Activated naive CD4-positive, alpha-beta T cell treated with anti-CD3 and anti-CD28 coated beads for 36 hours (primary cell): ENCODE measurements around the gene TMEM14B. TPM values are rescaled to one million over a fixed set of nuclear protein-coding genes. Genes with fewer than 3 reads are reported as not detected.
"Not testable (repeated sequence)": the region's sequence is repeated elsewhere in the genome, so short reads cannot be mapped to it uniquely, and the experiment has no call there.

Experiments used
- CTCF ChIA-PET: fragments of 350-600 bp; sonication (Branson Sonifier 250); formaldehyde crosslinking; loops from one replicate; lab custom pipeline; 2021; ENCODE audit warnings: antibody characterized with exemption; lab: Charles Lee
- DNase-seq: peaks from one replicate; pipeline ENCODE4 v3.0.0-alpha.2; 2020
- H3K27ac Mint-ChIP-seq: one replicate; pipeline ENCODE4 v1.8.0; 2021; ENCODE audit warnings: mild to moderate bottlenecking, mixed read lengths
- H3K27me3 Mint-ChIP-seq: one replicate; pipeline ENCODE4 v1.8.0; 2021; ENCODE audit warnings: low read depth, mixed read lengths
- H3K36me3 Mint-ChIP-seq: one replicate; pipeline ENCODE4 v1.8.0; 2021; ENCODE audit warnings: low read depth, mixed read lengths
- H3K4me1 Mint-ChIP-seq: one replicate; pipeline ENCODE4 v1.8.0; 2021; ENCODE audit warnings: low read depth, mixed read lengths
- H3K4me3 Mint-ChIP-seq: one replicate; pipeline ENCODE4 v1.8.0; 2021; ENCODE audit warnings: mild to moderate bottlenecking, moderate library complexity, mixed read lengths
- H3K9me3 Mint-ChIP-seq: one replicate; pipeline ENCODE4 v1.8.0; 2021; ENCODE audit warnings: mixed read lengths
- intact Hi-C: fragments of 100-400 bp; cut with micrococcal nuclease; formaldehyde crosslinking; loops from one replicate; pipeline ENCODE4 v1.15.1; 2023
- total RNA-seq, 2 experiments: library from RNA; stranded (reverse); gene quantifications; one replicate each; pipeline ENCODE4 v1.2.3, GENCODE V29; 2021

The TMEM14B gene
- total RNA-seq, 2 experiments from 2014 or later = 78.7 to 79.5 TPM

DNA sequence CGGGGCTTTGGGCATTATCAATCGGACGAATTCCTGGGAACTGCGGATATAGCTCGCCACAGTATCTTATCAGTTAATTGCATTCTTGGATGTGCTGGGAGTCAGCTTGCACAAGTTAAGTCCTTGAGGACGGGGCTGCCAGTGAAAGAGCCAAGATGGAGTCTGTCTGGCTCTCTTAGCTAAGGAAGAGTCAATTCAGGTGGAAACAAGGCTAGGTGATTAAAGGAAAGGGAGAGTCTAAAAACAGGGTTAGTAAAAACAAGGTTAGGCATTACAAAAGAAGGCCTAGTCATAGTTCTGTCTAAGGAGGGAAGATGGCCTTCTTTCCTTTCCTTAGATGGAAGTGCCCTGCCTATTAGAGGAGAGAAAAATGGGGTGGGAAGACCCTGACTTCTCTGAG is 3.0 kb downstream of the TMEM14B start:
- Mint-ChIP-seq H3K36me3 (peaks cover 32% of the 10 kb centered on the region), H3K4me1 (peaks cover 63% of the 10 kb centered on the region)
- H3K27me3 Mint-ChIP-seq, H3K27ac Mint-ChIP-seq, intact Hi-C loops, H3K4me3 Mint-ChIP-seq, CTCF ChIA-PET, H3K9me3 Mint-ChIP-seq, DNase-seq: not testable (repeated sequence)

DNA sequence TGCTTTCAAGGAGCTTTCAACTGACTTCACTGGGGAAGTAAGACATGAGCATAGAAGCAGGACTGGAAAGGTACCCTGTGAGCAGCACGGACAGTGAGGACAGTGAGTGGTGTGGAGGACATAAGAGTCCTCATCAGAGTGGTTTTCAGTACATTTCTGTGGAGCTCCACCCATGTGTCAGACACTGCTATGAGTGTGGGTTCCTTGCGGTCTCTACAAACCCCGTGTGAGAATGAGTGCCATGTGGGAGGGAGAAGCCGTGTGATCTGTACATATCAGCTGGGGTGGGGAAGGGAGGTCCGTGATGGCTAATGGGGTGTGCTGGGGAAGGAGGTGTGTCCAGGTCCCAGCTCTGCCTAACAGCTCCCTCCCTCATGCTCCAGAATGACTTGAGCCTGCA is 4.2 kb downstream of the TMEM14B start:
- intact Hi-C loops, DNase-seq, CTCF ChIA-PET, H3K27ac Mint-ChIP-seq, H3K4me3 Mint-ChIP-seq, H3K27me3 Mint-ChIP-seq, H3K9me3 Mint-ChIP-seq: not testable (repeated sequence)
- peaks cover 56% of the 10 kb centered on the region for H3K4me1 Mint-ChIP-seq
- H3K36me3 Mint-ChIP-seq = peaks cover 43% of the 10 kb centered on the region

DNA sequence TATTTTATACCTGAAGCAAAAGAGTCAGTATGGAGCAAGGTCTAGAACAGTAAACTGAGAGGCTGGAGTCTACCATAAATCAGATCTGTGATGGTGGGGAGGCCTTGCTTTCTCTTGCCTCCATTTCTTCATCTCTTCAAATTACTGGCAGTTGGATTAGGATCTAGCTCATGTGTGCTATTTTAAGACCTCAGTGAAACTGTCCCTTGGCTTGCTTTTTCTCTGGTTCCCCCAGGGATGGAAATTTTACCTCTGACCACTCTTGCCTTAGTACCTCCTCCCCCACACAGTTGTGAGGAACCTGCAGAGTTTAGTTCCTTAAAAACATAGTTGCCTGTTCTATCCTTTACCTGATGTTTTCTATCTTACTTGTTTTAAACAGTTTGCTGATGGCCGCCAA is 8.5 kb downstream of the TMEM14B start:
- Mint-ChIP-seq H3K4me3 (no peak overlapping the region), H3K36me3 (peaks cover 58% of the 10 kb centered on the region), H3K27me3 (no peaks in the 10 kb centered on the region), H3K27ac (peak overlapping the region; percentile 9), H3K9me3 (no peaks in the 10 kb centered on the region), H3K4me1 (peaks cover 42% of the 10 kb centered on the region)
- intact Hi-C loops = no loop called here
- CTCF ChIA-PET = interaction anchor here (0.6 to 1.0 kb wide), 3 partner anchors 14 to 277 kb away, joined by 3 to 4 read pairs (median 4); partner anchors contain the start of gene PAK1IP1
- no peak for DNase-seq

DNA sequence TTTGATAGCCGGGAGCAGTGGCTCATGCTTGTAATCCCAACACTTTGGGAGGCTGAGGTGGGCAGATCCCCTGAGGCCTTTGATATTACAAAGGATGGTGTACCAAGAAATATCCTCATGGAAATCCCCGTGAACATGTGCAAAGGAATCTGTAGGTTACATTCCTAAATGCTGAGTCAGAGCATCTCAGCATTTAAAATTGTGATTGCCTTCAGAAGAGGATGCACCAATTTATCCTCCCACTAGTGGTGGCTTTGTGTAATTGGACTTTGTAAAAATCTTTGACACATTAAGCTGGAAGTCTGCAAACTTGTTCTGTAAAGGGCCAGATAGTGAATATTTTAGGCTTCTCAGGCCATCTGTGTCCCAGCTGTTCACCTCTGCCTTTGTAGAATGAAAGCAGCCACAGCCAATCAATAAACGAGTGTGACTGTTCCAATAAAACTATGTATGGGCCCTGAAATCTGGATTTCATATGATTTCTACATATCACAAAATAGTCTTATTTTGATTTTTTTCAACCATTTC is 11.8 kb downstream of the TMEM14B start:
- no peak overlapping the region for H3K4me3 Mint-ChIP-seq
- no peaks in the 10 kb centered on the region for H3K27me3 Mint-ChIP-seq
- peaks cover 29% of the 10 kb centered on the region for H3K4me1 Mint-ChIP-seq
- H3K27ac Mint-ChIP-seq = no peak overlapping the region
- no peak for DNase-seq
- H3K9me3 Mint-ChIP-seq = no peaks in the 10 kb centered on the region
- intact Hi-C loops = loop anchor here (1.0 kb wide), 1 partner anchor 12 kb away; the partner anchor contains the start of gene TMEM14B
- CTCF ChIA-PET = interaction anchor here (0.6 to 1.7 kb wide), 6 partner anchors 11 to 277 kb away, joined by 3 to 6 read pairs (median 3); no protein-coding TSS in a partner anchor
- peaks cover 51% of the 10 kb centered on the region for H3K36me3 Mint-ChIP-seq

DNA sequence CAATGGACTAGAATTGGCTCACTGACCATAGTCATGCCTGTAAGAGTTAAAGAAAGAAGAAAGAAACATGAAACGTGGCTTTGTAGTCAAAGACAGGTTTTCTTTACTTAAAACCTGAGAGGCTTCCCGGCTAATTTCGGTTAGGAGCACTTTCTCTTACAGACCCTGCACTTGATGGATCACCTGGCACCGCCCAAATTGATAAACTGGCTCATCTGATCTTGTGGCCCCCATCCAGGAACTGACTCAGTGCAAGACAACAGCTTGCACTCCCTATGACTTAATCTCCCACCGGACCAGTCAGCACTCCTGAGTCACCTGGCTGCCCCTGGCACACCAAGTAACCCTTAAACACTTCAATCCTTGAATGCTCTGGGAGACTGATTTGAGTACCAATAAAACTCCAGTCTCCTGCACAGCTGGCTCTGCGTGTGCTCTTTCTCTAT is 12.3 kb downstream of the TMEM14B start:
- no peaks in the 10 kb centered on the region for H3K9me3 Mint-ChIP-seq
- H3K36me3 Mint-ChIP-seq = peaks cover 46% of the 10 kb centered on the region
- no peak for DNase-seq
- no peak overlapping the region for H3K27ac Mint-ChIP-seq
- intact Hi-C loops = loop anchor here (1.0 kb wide), 1 partner anchor 13 kb away; the partner anchor contains the start of gene TMEM14B
- no peak overlapping the region for H3K4me3 Mint-ChIP-seq
- H3K27me3 Mint-ChIP-seq = no peaks in the 10 kb centered on the region
- CTCF ChIA-PET = interaction anchor here (0.6 to 1.7 kb wide), 7 partner anchors 11 to 280 kb away, joined by 3 to 6 read pairs (median 3); no protein-coding TSS in a partner anchor
- peaks cover 25% of the 10 kb centered on the region for H3K4me1 Mint-ChIP-seq

DNA sequence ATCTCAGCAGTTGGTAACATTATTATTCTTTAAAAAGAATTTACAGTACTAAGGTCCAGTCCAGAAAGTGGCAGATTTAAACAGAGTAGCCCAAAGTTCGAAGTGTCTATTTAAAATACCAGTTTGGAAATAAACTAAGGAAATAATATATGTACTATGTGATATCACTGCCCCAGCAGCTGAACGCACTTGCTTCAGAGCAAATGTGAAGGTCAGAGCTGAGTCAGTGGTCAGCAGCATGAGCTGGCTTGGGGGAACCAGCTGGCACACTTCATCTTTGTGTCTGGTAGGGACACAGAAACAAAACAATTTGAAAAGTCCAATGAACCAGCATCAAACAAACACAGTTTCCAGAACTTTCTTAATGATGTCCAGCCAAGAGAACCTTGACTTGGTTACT is 15.4 kb downstream of the TMEM14B start:
- Mint-ChIP-seq H3K4me1 (peaks cover 17% of the 10 kb centered on the region), H3K36me3 (peaks cover 25% of the 10 kb centered on the region), H3K4me3 (no peak overlapping the region), H3K27ac (no peak overlapping the region), H3K27me3 (no peaks in the 10 kb centered on the region), H3K9me3 (no peaks in the 10 kb centered on the region)
- CTCF ChIA-PET = no interaction called here
- intact Hi-C loops = no loop called here
- DNase-seq = no peak

DNA sequence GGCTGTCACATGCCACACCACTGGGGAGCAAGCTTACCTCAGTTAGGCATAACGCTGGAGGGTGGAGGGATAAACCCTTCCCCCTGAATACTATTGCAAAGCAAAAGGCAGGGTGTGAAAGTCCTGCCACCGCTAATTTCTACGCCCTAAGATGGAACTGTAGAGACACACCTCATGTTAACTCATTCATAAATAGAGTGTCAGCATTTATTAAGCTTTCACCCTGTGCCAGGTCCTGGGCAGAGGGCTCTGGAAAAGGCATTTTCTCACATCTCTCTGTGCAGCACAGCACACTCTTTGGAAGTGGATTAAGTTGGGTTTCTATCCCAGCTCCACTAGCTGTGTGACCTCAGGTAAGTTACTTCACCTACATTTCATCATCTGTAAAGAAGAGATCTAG is 21.8 kb downstream of the TMEM14B start:
- CTCF ChIA-PET = interaction anchor here (1.3 kb wide), 1 partner anchor 258 kb away, joined by 4 read pairs; no protein-coding TSS in a partner anchor
- intact Hi-C loops = no loop called here
- DNase-seq = no peak
- Mint-ChIP-seq H3K9me3 (no peaks in the 10 kb centered on the region), H3K4me3 (no peak overlapping the region), H3K36me3 (peaks cover 12% of the 10 kb centered on the region), H3K27ac (no peak overlapping the region), H3K27me3 (no peaks in the 10 kb centered on the region), H3K4me1 (no peaks in the 10 kb centered on the region)

DNA sequence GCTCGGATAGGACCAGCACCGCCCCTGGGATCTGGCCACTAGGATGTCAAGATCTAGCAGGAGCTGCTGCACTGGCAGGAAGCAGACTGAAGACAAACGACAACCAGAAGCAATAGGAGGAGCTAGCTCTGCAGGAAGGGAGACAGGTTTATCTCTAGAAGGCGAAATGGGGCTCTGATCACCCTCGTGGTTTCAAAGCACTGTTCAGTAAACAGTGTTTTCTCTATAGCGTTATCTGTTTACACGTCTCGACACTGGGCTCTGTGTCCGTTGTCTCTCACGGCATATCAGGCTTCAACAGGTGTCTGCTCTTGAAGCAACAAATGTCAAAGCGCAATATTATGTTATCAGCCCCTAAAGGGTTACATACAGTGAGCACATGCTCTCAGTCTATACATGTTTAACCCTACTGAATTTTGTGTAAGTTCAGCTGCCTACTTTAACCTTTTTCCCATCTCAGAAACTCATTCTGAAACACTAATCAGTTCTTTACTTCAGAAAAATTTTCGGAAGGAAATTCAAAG is 23.8 kb downstream of the TMEM14B start:
- Mint-ChIP-seq H3K27me3 (no peaks in the 10 kb centered on the region), H3K36me3 (peaks cover 25% of the 10 kb centered on the region), H3K4me1 (no peaks in the 10 kb centered on the region), H3K4me3 (no peak overlapping the region), H3K9me3 (no peaks in the 10 kb centered on the region), H3K27ac (no peak overlapping the region)
- intact Hi-C loops = no loop called here
- DNase-seq = no peak
- CTCF ChIA-PET = no interaction called here

DNA sequence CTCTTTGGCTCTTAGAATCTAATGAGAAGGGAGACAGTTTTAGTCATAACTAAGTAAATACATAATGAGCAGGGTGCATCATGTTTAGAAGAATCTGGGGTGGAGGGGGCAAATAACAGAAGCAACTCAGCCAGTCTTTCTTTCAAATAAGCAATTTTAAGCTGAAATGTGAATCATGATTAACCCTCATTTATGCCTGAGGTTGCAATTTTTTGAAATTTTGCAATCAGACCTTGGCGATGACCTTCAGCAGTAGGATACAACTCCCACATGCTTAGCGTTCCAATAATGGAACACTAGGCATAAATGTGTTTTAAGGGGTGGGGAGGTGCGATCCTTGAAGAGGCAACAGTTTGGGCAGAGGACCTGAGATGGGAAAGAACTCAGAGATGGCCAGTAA is 30.6 kb downstream of the TMEM14B start:
- peaks cover 31% of the 10 kb centered on the region for H3K36me3 Mint-ChIP-seq
- no peak for DNase-seq
- H3K4me1 Mint-ChIP-seq = peaks cover 3% of the 10 kb centered on the region
- no peak overlapping the region for H3K4me3 Mint-ChIP-seq
- intact Hi-C loops = no loop called here
- CTCF ChIA-PET = no interaction called here
- peak overlapping the region; percentile 65 for H3K27ac Mint-ChIP-seq
- H3K27me3 Mint-ChIP-seq = no peaks in the 10 kb centered on the region
- no peaks in the 10 kb centered on the region for H3K9me3 Mint-ChIP-seq

DNA sequence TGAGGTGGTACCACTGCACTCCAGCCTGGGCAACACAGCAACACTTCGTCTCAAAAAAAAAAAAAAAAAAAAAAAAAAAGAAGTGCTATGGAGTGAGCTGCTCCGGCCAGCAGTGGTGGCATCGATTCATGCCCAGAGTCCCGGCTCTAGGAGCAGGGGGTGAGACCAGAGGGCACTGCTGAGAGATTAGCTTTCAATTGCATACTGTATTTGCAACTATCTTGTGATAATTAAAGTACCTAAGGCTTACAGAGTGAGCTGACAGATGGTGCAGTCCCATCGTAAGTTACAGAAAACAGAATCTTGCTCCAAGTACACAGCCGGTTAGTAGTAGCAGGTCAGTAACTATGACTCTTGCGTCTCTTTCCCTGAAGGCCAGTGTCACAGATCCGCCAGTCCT is 31.5 kb downstream of the TMEM14B start:
- no peaks in the 10 kb centered on the region for H3K27me3 Mint-ChIP-seq
- DNase-seq = no peak
- intact Hi-C loops = no loop called here
- H3K9me3 Mint-ChIP-seq = no peaks in the 10 kb centered on the region
- H3K36me3 Mint-ChIP-seq = peaks cover 35% of the 10 kb centered on the region
- no peak overlapping the region for H3K27ac Mint-ChIP-seq
- no peak overlapping the region for H3K4me3 Mint-ChIP-seq
- CTCF ChIA-PET = no interaction called here
- peaks cover 3% of the 10 kb centered on the region for H3K4me1 Mint-ChIP-seq

DNA sequence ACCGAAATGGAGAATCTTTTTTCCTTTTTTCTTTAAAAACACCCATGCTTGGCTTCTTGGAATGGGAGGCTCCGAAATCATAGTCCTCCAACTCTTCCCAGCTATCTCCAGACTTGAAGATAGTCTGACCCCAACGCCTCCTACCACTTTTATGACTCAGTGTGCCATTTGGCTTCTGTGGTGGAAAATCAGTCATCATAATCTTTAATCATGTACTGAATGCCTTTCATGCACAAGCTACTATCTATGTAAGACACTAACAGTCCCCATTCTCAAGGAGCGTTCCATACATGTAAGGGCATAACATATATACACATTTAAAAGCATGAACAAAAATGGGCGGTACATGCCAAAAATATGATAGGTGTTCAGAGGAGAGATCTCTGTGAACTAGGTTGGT is 44.1 kb downstream of the TMEM14B start:
- Mint-ChIP-seq H3K4me1 (no peaks in the 10 kb centered on the region), H3K27me3 (no peaks in the 10 kb centered on the region), H3K9me3 (no peaks in the 10 kb centered on the region), H3K27ac (no peak overlapping the region), H3K4me3 (no peak overlapping the region), H3K36me3 (peaks cover 13% of the 10 kb centered on the region)
- no peak for DNase-seq
- CTCF ChIA-PET = no interaction called here
- intact Hi-C loops = no loop called here

DNA sequence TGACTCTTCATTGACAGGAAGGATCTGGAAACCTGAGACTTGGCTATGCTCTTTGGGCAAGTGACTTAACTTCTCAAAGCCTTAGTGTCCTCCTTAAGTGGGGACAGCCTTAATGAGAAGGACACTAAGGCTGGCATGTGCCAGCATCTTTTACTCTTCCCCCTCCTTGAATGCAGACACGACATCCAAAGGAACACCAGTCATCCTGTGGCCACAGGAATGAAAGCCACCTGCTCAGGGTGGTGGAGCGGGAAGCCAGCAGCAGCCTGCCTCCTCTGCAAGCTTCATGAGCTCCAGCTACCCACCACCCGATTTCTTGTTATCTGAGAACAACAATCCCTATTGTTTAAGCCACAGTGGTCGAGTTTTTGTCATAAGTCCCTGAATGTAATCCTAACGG is 44.5 kb downstream of the TMEM14B start:
- CTCF ChIA-PET = interaction anchor here (1.0 kb wide), 1 partner anchor 10 kb away, joined by 3 read pairs; no protein-coding TSS in a partner anchor
- no peak for DNase-seq
- intact Hi-C loops = no loop called here
- Mint-ChIP-seq H3K4me3 (no peak overlapping the region), H3K36me3 (peaks cover 12% of the 10 kb centered on the region), H3K27ac (no peak overlapping the region), H3K4me1 (no peaks in the 10 kb centered on the region), H3K9me3 (no peaks in the 10 kb centered on the region), H3K27me3 (no peaks in the 10 kb centered on the region)

DNA sequence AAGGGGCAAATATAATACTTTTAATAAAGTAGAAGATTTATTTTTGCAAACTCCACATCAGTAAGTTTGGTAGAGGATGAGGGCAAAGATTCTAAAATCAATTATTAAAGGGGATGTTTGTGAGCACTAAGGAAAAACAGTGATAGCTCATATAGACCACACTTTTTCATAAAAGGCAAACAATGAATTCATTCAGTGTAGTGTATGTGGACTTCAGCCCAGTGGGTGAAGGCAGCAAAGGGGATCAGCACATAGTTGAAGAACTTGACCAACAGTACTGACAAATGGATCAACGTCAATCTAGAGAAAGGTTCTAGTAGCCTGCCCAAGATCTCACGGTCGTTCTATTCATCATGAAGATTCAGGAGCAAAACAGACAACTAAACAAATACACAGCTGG is 45.4 kb downstream of the TMEM14B start:
- Mint-ChIP-seq H3K36me3 (peaks cover 11% of the 10 kb centered on the region), H3K4me3 (no peak overlapping the region), H3K27ac (no peak overlapping the region), H3K27me3 (no peaks in the 10 kb centered on the region), H3K9me3 (no peaks in the 10 kb centered on the region), H3K4me1 (no peaks in the 10 kb centered on the region)
- CTCF ChIA-PET = interaction anchor here (1.0 kb wide), 1 partner anchor 9 kb away, joined by 3 read pairs; no protein-coding TSS in a partner anchor
- intact Hi-C loops = no loop called here
- no peak for DNase-seq
